ENCODE data around the gene OSBPL3. TPM values are rescaled to one million over a fixed set of nuclear protein-coding genes. Genes with fewer than 3 reads are reported as not detected.

OSBPL3 gene
- total RNA-seq, 1 donor from 2014 or later = 8.0 TPM

DNA sequence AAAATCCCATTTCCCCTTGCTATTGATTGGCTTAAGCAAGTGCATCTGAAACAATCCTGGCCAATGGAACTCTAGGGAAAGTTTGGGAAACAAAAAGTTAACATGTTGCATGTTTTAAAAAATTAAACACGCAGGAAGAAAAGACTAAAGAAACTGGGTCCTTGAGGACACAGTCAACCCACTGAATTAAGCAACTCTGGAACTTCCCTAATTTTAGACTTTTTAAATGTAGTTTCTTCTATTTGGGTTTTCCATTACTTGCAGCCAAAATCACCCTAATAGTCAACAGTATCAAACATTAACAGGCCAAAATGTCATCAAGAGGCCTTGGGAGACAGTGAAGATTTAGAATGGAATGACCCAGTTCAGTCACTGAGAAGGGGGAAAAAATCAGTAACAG is 40.6 kb downstream of the OSBPL3 start:
- no peaks in the 10 kb centered on the region for H3K79me2 ChIP-seq (ENCODE audit: low read depth)

GRCh38 chr7:24936121-24936824 is 43.7 kb downstream of the OSBPL3 start:
- Histone ChIP-seq H3K4me1 (peaks cover 21% of the 10 kb centered on the region), H4K20me1 (ENCODE audit: low read depth) (no peaks in the 10 kb centered on the region), H3K9ac (no peak overlapping the region), H3K4me3 (no peak overlapping the region), H3F3A (ENCODE audit: low read depth) (peaks cover 13% of the 10 kb centered on the region), H3K79me2 (ENCODE audit: low read depth) (no peaks in the 10 kb centered on the region), H3K36me3 (no peaks in the 10 kb centered on the region), H3K9me3 (ENCODE audit: low read depth) (no peaks in the 10 kb centered on the region), H3K27me3 (no peaks in the 10 kb centered on the region), H3K4me2 (no peak overlapping the region), H2AFZ (replicated peaks) (no peak overlapping the region), H3K27ac (no peak overlapping the region)
- DNase-seq (ENCODE audit: low spot score) = no peak
- H3K9me3 Mint-ChIP-seq = peaks cover 2% of the 10 kb centered on the region
- peaks cover 39% of the 10 kb centered on the region for H3K4me1 Mint-ChIP-seq
- TF ChIP-seq, protein P1, sequence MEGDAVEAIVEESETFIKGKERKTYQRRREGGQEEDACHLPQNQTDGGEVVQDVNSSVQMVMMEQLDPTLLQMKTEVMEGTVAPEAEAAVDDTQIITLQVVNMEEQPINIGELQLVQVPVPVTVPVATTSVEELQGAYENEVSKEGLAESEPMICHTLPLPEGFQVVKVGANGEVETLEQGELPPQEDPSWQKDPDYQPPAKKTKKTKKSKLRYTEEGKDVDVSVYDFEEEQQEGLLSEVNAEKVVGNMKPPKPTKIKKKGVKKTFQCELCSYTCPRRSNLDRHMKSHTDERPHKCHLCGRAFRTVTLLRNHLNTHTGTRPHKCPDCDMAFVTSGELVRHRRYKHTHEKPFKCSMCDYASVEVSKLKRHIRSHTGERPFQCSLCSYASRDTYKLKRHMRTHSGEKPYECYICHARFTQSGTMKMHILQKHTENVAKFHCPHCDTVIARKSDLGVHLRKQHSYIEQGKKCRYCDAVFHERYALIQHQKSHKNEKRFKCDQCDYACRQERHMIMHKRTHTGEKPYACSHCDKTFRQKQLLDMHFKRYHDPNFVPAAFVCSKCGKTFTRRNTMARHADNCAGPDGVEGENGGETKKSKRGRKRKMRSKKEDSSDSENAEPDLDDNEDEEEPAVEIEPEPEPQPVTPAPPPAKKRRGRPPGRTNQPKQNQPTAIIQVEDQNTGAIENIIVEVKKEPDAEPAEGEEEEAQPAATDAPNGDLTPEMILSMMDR (IDR thresholded peaks at IDR 0.05) = no peak
- no peak for TF ChIP-seq EZH2phosphoT487 (IDR thresholded peaks at IDR 0.05)
- no peak for TF ChIP-seq EZH2 (IDR thresholded peaks at IDR 0.05)
- no peak overlapping the region for H3K4me3 Mint-ChIP-seq
- peaks cover under 1% of the 10 kb centered on the region for H3K27me3 Mint-ChIP-seq (ENCODE audit: insufficient read depth, low read depth)
- H3K27ac Mint-ChIP-seq = no peak overlapping the region
- no peaks in the 10 kb centered on the region for H3K36me3 Mint-ChIP-seq

More for the DNA sequence above, 40.6 kb downstream of the OSBPL3 start:
- no peaks in the 10 kb centered on the region for H3K36me3 Mint-ChIP-seq
- H3K4me1 ChIP-seq = peaks cover 5% of the 10 kb centered on the region
- H3K27me3 ChIP-seq = no peaks in the 10 kb centered on the region
- no peak overlapping the region for H3K9ac ChIP-seq
- H3K27ac Mint-ChIP-seq = no peak overlapping the region
- H3K4me2 ChIP-seq = no peak overlapping the region
- peaks cover 14% of the 10 kb centered on the region for H3K4me1 Mint-ChIP-seq
- no peaks in the 10 kb centered on the region for H3K27me3 Mint-ChIP-seq (ENCODE audit: insufficient read depth, low read depth)
- H3K4me3 ChIP-seq = no peak overlapping the region
- H3K4me3 Mint-ChIP-seq = no peak overlapping the region
- H4K20me1 ChIP-seq (ENCODE audit: low read depth) = no peaks in the 10 kb centered on the region
- DNase-seq (ENCODE audit: low spot score) = no peak
- peaks cover 2% of the 10 kb centered on the region for H3K9me3 Mint-ChIP-seq
- H3K36me3 ChIP-seq = no peaks in the 10 kb centered on the region
- no peak overlapping the region for H3K27ac ChIP-seq
- no peaks in the 10 kb centered on the region for H3K9me3 ChIP-seq (ENCODE audit: low read depth)
- H2AFZ ChIP-seq (replicated peaks) = no peak overlapping the region
- TF ChIP-seq EZH2phosphoT487 (IDR thresholded peaks at IDR 0.05) = no peak
- TF ChIP-seq, protein P1 (IDR thresholded peaks at IDR 0.05) = no peak
- no peak for TF ChIP-seq EZH2 (IDR thresholded peaks at IDR 0.05)
- H3F3A ChIP-seq (ENCODE audit: low read depth) = no peaks in the 10 kb centered on the region

DNA sequence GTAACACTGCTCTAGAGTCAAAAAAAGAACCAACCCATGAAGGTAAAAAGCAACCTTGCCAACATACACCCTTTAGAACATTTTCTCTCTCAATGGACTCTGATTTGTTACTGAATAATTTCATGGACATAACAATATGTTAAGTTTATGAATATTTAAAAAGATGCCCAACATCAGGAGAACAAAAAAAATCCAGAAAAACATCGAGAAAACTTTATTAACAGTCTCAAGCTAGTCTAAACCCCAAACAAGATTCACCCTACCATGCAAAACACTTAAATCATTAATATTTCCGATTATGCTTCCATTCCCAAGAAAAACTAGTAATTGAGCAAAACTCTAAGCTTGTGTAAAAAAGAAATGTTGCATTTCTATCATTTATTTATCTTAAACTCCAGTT is 46.7 kb downstream of the OSBPL3 start:
- Histone ChIP-seq H2AFZ (replicated peaks) (no peak overlapping the region), H3F3A (ENCODE audit: low read depth) (peaks cover 13% of the 10 kb centered on the region), H3K4me2 (no peak overlapping the region), H3K79me2 (ENCODE audit: low read depth) (no peaks in the 10 kb centered on the region), H3K36me3 (no peaks in the 10 kb centered on the region), H4K20me1 (ENCODE audit: low read depth) (no peaks in the 10 kb centered on the region), H3K27ac (no peak overlapping the region), H3K27me3 (no peaks in the 10 kb centered on the region), H3K9me3 (ENCODE audit: low read depth) (no peaks in the 10 kb centered on the region), H3K4me1 (peaks cover 18% of the 10 kb centered on the region), H3K4me3 (no peak overlapping the region), H3K9ac (no peak overlapping the region)
- Mint-ChIP-seq H3K4me3 (peak overlapping the region; percentile 57), H3K27me3 (ENCODE audit: insufficient read depth, low read depth) (peaks cover 3% of the 10 kb centered on the region), H3K36me3 (peaks cover 7% of the 10 kb centered on the region), H3K9me3 (peaks cover 4% of the 10 kb centered on the region), H3K27ac (peak overlapping the region; percentile 95), H3K4me1 (peaks cover 44% of the 10 kb centered on the region)
- TF ChIP-seq EZH2phosphoT487 (IDR thresholded peaks at IDR 0.05) = no peak
- no peak for TF ChIP-seq EZH2 (IDR thresholded peaks at IDR 0.05)
- TF ChIP-seq, protein P1 (IDR thresholded peaks at IDR 0.05) = no peak
- DNase-seq (ENCODE audit: low spot score) = no peak

All from neural progenitor cell (in vitro differentiated cells).